Measurements from ENCODE around the gene ATP2B2. TPM values are rescaled to one million over a fixed set of nuclear protein-coding genes. Genes with fewer than 3 reads are reported as not detected.

ATP2B2 gene
- polyA plus RNA-seq, 1 experiment = not detected

DNA sequence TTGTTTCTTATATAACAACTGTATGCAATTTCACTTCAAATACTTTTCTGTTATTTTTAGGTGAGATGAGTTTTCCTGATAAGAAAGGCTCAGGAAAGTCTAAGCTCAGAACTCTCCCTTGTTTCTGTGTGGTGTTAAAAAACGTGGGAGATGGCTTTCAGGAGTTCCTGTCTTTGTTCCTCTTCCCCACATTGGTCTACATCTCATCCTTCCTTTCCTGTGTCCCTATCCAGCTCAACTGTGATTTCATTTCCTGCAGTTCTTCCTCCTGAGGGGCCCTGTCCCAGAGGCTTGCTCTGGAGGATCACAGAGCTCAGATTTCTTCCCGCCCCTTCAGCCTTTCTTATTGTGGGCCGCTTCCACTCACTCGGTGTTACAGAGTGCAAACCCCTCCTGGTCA is 195.7 kb downstream of the ATP2B2 start:
- TF ChIP-seq, protein P1, sequence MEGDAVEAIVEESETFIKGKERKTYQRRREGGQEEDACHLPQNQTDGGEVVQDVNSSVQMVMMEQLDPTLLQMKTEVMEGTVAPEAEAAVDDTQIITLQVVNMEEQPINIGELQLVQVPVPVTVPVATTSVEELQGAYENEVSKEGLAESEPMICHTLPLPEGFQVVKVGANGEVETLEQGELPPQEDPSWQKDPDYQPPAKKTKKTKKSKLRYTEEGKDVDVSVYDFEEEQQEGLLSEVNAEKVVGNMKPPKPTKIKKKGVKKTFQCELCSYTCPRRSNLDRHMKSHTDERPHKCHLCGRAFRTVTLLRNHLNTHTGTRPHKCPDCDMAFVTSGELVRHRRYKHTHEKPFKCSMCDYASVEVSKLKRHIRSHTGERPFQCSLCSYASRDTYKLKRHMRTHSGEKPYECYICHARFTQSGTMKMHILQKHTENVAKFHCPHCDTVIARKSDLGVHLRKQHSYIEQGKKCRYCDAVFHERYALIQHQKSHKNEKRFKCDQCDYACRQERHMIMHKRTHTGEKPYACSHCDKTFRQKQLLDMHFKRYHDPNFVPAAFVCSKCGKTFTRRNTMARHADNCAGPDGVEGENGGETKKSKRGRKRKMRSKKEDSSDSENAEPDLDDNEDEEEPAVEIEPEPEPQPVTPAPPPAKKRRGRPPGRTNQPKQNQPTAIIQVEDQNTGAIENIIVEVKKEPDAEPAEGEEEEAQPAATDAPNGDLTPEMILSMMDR (IDR thresholded peaks at IDR 0.05; ENCODE audit: insufficient read depth, low read depth, low read length) = no peak
- no peak for DNase-seq (ENCODE audit: low read depth)
- Histone ChIP-seq H3K27me3 (ENCODE audit: control insufficient read depth, insufficient read depth, low read length) (no peaks in the 10 kb centered on the region), H3K4me3 (ENCODE audit: low read depth, low read length) (no peak overlapping the region), H3K36me3 (ENCODE audit: control insufficient read depth, insufficient read depth, low read length) (peaks cover 35% of the 10 kb centered on the region)
- CTCF ChIA-PET = interaction anchor here (1.2 kb wide), 1 partner anchor 594 kb away, joined by 3 read pairs; no protein-coding TSS in a partner anchor
- POLR2A ChIA-PET = no interaction called here

DNA sequence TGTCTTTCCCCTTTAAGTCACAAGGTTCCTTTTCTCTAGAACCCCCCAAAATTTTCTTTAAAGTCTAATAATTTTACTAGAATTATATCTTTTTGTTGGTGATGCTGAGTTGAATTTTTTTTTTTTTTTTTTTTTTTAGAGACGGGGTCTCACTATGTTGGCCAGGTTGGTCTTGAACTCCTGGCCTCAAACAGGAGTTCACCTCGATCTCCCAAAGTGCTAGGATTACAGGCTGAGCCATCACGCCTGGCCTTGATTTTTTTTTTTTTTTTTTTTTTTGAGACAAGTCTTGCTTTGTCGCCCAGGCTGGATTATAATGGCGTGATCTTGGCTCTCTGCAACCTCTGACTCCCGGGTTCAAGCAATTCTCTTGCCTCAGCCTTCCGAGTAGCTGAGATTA is 196.7 kb downstream of the ATP2B2 start:
- CTCF ChIA-PET = no interaction called here
- TF ChIP-seq, protein P1 (IDR thresholded peaks at IDR 0.05; ENCODE audit: insufficient read depth, low read depth, low read length) = no peak
- H3K27me3 ChIP-seq (ENCODE audit: control insufficient read depth, insufficient read depth, low read length) = no peaks in the 10 kb centered on the region
- POLR2A ChIA-PET = no interaction called here
- H3K36me3 ChIP-seq (ENCODE audit: control insufficient read depth, insufficient read depth, low read length) = peaks cover 42% of the 10 kb centered on the region
- DNase-seq (ENCODE audit: low read depth) = no peak
- no peak overlapping the region for H3K4me3 ChIP-seq (ENCODE audit: low read depth, low read length)

DNA sequence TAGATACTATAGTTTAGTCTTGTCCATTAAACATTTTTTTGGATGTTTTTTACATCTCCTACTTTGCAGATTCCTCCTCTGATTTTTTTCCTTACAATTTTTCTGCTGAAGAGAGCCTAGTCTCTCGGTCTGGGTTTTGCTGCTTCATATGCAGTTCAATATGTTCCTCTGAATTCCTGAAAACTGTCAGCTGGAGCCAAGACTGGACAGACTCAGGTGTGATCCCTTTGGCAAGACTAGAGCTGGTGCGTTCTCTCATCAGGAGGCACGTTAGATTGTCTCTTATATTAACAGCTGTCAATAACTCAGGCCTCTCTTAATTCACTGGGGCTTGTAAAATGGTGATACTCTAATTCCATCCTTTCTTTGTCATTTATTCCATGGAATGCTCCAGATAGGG is 199.2 kb downstream of the ATP2B2 start:
- peaks cover 38% of the 10 kb centered on the region for H3K36me3 ChIP-seq (ENCODE audit: control insufficient read depth, insufficient read depth, low read length)
- no peaks in the 10 kb centered on the region for H3K27me3 ChIP-seq (ENCODE audit: control insufficient read depth, insufficient read depth, low read length)
- no peak overlapping the region for H3K4me3 ChIP-seq (ENCODE audit: low read depth, low read length)
- TF ChIP-seq, protein P1 (IDR thresholded peaks at IDR 0.05; ENCODE audit: insufficient read depth, low read depth, low read length) = no peak
- no peak for DNase-seq (ENCODE audit: low read depth)
- CTCF ChIA-PET = interaction anchor here (3.9 kb wide), 1 partner anchor 16 kb away, joined by 10 read pairs; no protein-coding TSS in a partner anchor
- POLR2A ChIA-PET = no interaction called here

DNA sequence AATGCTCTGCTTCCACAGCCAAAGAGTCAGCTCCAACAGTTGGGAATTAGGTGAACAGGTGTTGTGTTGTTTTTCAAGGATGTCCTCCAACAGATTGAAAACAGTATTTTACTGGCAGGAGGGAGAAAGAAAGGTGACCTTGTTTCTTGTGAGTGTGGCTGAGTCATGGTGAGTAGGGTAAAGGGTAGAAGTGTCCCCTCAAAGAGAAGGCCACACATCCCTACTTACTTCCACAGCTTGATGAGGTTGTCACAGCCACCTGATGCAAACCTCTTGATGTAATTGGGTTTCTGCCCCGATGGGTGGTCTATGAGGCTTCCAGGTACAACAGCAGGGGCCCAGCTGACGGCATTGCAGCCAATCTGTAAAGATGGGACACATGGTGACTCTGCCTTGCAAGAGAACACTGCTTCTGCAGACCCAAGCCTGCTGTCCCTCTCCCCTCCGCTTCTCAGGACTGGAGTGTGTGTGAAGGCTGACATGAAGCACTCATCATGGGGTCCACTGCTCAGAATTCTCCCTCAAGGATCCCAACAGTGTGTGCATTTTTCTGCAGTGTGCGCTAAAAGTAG is 200.0 kb downstream of the ATP2B2 start:
- Histone ChIP-seq H3K4me3 (ENCODE audit: low read depth, low read length) (no peak overlapping the region), H3K27me3 (ENCODE audit: control insufficient read depth, insufficient read depth, low read length) (no peaks in the 10 kb centered on the region), H3K36me3 (ENCODE audit: control insufficient read depth, insufficient read depth, low read length) (peaks cover 41% of the 10 kb centered on the region)
- ChIA-PET POLR2A (no interaction called here), CTCF (interaction anchor here (3.9 kb wide), 1 partner anchor 15 kb away, joined by 10 read pairs; no protein-coding TSS in a partner anchor)
- no peak for DNase-seq (ENCODE audit: low read depth)
- TF ChIP-seq, protein P1 (IDR thresholded peaks at IDR 0.05; ENCODE audit: insufficient read depth, low read depth, low read length) = no peak

- no peaks in the 10 kb centered on the region for H3K27me3 ChIP-seq (ENCODE audit: control insufficient read depth, insufficient read depth, low read length)
- TF ChIP-seq, protein P1 (IDR thresholded peaks at IDR 0.05; ENCODE audit: insufficient read depth, low read depth, low read length) = no peak
- CTCF ChIA-PET = interaction anchor here (3.9 kb wide), 1 partner anchor 14 kb away, joined by 10 read pairs; no protein-coding TSS in a partner anchor
- H3K4me3 ChIP-seq (ENCODE audit: low read depth, low read length) = no peak overlapping the region
- DNase-seq (ENCODE audit: low read depth) = no peak
- POLR2A ChIA-PET = no interaction called here
- peaks cover 44% of the 10 kb centered on the region for H3K36me3 ChIP-seq (ENCODE audit: control insufficient read depth, insufficient read depth, low read length)
Observed at GRCh38 chr3:10304905-10305304, 200.5 kb downstream of the ATP2B2 start.

Measured in BJ (cell line).